BLaER1 (cell line): ENCODE data around the gene SLC39A8.

Experiments
- H3K27ac ChIP-seq: shearing (Covaris generic); formaldehyde crosslinking; 2 replicates; pipeline ENCODE4 v1.8.1; 2022
- H3K27me3 ChIP-seq: shearing (Covaris generic); formaldehyde crosslinking; 2 replicates; pipeline ENCODE4 v1.8.1; 2022
- H3K36me3 ChIP-seq: shearing (Covaris generic); formaldehyde crosslinking; 2 replicates; pipeline ENCODE4 v1.8.1; 2022
- H3K4me1 ChIP-seq: shearing (Covaris generic); formaldehyde crosslinking; 2 replicates; pipeline ENCODE4 v1.8.1; 2022
- H3K4me2 ChIP-seq: shearing (Covaris generic); formaldehyde crosslinking; 2 replicates; pipeline ENCODE4 v1.8.1; 2022
- H3K4me3 ChIP-seq: shearing (Covaris generic); formaldehyde crosslinking; 2 replicates; pipeline ENCODE4 v1.8.1; 2022
- H3K9ac ChIP-seq: shearing (Covaris generic); formaldehyde crosslinking; 2 replicates; pipeline ENCODE4 v1.8.1; 2022
- H3K9me3 ChIP-seq: shearing (Covaris generic); formaldehyde crosslinking; 2 replicates; pipeline ENCODE4 v1.8.1; 2022
- H4K20me1 ChIP-seq: shearing (Covaris generic); formaldehyde crosslinking; 2 replicates; pipeline ENCODE4 v1.8.1; 2022
- Cebpa-rat ChIP-seq: shearing (Covaris generic); IDR thresholded peaks from 2 replicates; pipeline ENCODE4 v1.8.1; 2022

Gene SLC39A8

GRCh38 chr4:102219129-102219528, 126.2 kb downstream of the SLC39A8 start:
- Histone ChIP-seq H3K4me2 (no peak overlapping the region), H3K4me3 (no peak overlapping the region), H3K27ac (no peak overlapping the region), H4K20me1 (no peaks in the 10 kb centered on the region), H3K4me1 (no peaks in the 10 kb centered on the region), H3K9me3 (no peaks in the 10 kb centered on the region), H3K27me3 (no peaks in the 10 kb centered on the region), H3K9ac (no peak overlapping the region), H3K36me3 (no peaks in the 10 kb centered on the region)
- no peak for TF ChIP-seq Cebpa-rat

- Histone ChIP-seq H3K27me3 (no peaks in the 10 kb centered on the region), H3K9me3 (no peaks in the 10 kb centered on the region), H3K36me3 (no peaks in the 10 kb centered on the region), H3K9ac (no peak overlapping the region), H3K4me3 (no peak overlapping the region), H3K4me2 (no peak overlapping the region), H4K20me1 (no peaks in the 10 kb centered on the region), H3K4me1 (no peaks in the 10 kb centered on the region), H3K27ac (no peak overlapping the region)
- no peak for TF ChIP-seq Cebpa-rat
Measured at GRCh38 chr4:102218656-102219055, 126.6 kb downstream of the SLC39A8 start.

- Histone ChIP-seq H3K9me3 (no peaks in the 10 kb centered on the region), H3K9ac (no peak overlapping the region), H3K4me3 (no peak overlapping the region), H3K27me3 (no peaks in the 10 kb centered on the region), H3K4me2 (no peak overlapping the region), H3K27ac (no peak overlapping the region), H4K20me1 (no peaks in the 10 kb centered on the region), H3K36me3 (no peaks in the 10 kb centered on the region), H3K4me1 (no peaks in the 10 kb centered on the region)
- TF ChIP-seq Cebpa-rat = no peak
Measured at GRCh38 chr4:102217775-102218355, 127.4 kb downstream of the SLC39A8 start.

- H3K27me3 ChIP-seq = no peaks in the 10 kb centered on the region
- no peak overlapping the region for H3K27ac ChIP-seq
- H3K4me3 ChIP-seq = no peak overlapping the region
- no peak for TF ChIP-seq Cebpa-rat
- H3K4me2 ChIP-seq = no peak overlapping the region
- no peaks in the 10 kb centered on the region for H3K9me3 ChIP-seq
- H3K36me3 ChIP-seq = no peaks in the 10 kb centered on the region
- no peaks in the 10 kb centered on the region for H4K20me1 ChIP-seq
- H3K9ac ChIP-seq = no peak overlapping the region
- H3K4me1 ChIP-seq = no peaks in the 10 kb centered on the region
Measured at GRCh38 chr4:102217345-102217744, 127.9 kb downstream of the SLC39A8 start.

- Histone ChIP-seq H3K4me1 (no peaks in the 10 kb centered on the region), H3K9me3 (no peaks in the 10 kb centered on the region), H3K4me2 (no peak overlapping the region), H3K27me3 (no peaks in the 10 kb centered on the region), H3K27ac (no peak overlapping the region), H4K20me1 (no peaks in the 10 kb centered on the region), H3K4me3 (no peak overlapping the region), H3K9ac (no peak overlapping the region), H3K36me3 (no peaks in the 10 kb centered on the region)
- no peak for TF ChIP-seq Cebpa-rat
Measured at GRCh38 chr4:102216666-102217065, 128.6 kb downstream of the SLC39A8 start.

- Histone ChIP-seq H3K36me3 (no peaks in the 10 kb centered on the region), H3K27ac (no peak overlapping the region), H3K27me3 (no peaks in the 10 kb centered on the region), H3K9ac (no peak overlapping the region), H3K9me3 (0 out of 2 replicates have a peak, but pooled peaks cover 5% of the 10 kb centered on the region), H4K20me1 (no peaks in the 10 kb centered on the region), H3K4me1 (no peaks in the 10 kb centered on the region), H3K4me3 (no peak overlapping the region), H3K4me2 (no peak overlapping the region)
- no peak for TF ChIP-seq Cebpa-rat
Measured at GRCh38 chr4:102213031-102213430, 132.3 kb downstream of the SLC39A8 start.
